ENCODE results near the gene TOP3B.

DNA sequence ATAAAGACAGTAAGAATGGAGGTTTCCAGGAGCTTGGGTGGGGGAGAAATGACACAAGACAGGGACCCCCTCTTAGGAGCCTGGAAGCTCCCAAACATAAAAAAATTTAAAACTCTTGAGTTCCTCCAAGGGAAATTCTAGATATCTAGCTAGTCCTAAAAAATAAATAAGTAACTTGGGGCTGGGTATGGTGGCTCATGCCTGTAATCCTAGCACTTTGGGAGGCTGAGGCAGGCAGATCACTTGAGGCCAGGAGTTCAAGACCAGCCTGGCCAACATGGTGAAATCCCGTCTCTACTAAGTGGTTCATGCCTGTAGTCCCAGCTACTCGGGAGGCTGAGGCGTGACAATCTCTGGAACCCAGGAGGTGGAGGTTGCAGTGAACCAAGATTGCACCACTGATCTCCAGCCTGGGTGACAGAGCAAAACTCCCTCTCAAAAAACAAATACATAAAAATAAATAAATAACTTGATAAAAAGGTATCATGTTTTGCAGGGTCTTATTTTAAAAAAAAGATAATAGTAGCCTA is 20.0 kb upstream of the TOP3B start:
- TF ChIP-seq POLR2AphosphoS5 (IDR thresholded peaks at IDR 0.05) (no peak), POLR2A (IDR thresholded peaks at IDR 0.05) (no peak)
- TF ChIP-seq, protein P1, sequence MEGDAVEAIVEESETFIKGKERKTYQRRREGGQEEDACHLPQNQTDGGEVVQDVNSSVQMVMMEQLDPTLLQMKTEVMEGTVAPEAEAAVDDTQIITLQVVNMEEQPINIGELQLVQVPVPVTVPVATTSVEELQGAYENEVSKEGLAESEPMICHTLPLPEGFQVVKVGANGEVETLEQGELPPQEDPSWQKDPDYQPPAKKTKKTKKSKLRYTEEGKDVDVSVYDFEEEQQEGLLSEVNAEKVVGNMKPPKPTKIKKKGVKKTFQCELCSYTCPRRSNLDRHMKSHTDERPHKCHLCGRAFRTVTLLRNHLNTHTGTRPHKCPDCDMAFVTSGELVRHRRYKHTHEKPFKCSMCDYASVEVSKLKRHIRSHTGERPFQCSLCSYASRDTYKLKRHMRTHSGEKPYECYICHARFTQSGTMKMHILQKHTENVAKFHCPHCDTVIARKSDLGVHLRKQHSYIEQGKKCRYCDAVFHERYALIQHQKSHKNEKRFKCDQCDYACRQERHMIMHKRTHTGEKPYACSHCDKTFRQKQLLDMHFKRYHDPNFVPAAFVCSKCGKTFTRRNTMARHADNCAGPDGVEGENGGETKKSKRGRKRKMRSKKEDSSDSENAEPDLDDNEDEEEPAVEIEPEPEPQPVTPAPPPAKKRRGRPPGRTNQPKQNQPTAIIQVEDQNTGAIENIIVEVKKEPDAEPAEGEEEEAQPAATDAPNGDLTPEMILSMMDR (IDR thresholded peaks at IDR 0.05) = no peak
